Measurements from ENCODE around the gene STRN.
A peak's percentile ranks its signal among the peaks of the same experiment; 100 is the strongest.

STRN gene

DNA sequence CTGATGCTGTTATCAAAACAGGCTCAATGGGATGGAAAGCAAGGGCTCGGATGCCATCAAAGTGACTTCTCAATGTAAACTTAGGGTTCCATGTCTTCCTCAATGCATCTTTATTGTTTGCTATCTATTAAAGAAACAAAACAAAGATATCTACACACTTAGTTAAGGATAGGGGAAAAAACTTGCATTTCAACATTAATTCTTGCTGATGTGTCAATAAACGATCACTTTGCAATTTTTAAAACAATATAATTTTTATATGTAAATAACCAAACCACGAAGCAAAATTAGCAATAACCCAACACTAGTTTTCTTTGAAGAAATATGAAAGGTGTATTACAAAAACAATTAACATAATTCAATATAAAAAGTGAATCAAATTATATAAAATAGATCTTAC lies 96.7 kb downstream of the STRN start:
- no peak overlapping the region for H3K4me3 Mint-ChIP-seq
- peaks cover 60% of the 10 kb centered on the region for H3K36me3 Mint-ChIP-seq (ENCODE audit: low read depth)
- H3K27ac Mint-ChIP-seq: no peak overlapping the region
- peaks cover 13% of the 10 kb centered on the region for H3K9me3 Mint-ChIP-seq
- H3K4me1 Mint-ChIP-seq: no peaks in the 10 kb centered on the region
- peaks cover 3% of the 10 kb centered on the region for H3K27me3 Mint-ChIP-seq (ENCODE audit: low read depth, poor library complexity)
- DNase-seq: no peak
- TF ChIP-seq, protein P1, sequence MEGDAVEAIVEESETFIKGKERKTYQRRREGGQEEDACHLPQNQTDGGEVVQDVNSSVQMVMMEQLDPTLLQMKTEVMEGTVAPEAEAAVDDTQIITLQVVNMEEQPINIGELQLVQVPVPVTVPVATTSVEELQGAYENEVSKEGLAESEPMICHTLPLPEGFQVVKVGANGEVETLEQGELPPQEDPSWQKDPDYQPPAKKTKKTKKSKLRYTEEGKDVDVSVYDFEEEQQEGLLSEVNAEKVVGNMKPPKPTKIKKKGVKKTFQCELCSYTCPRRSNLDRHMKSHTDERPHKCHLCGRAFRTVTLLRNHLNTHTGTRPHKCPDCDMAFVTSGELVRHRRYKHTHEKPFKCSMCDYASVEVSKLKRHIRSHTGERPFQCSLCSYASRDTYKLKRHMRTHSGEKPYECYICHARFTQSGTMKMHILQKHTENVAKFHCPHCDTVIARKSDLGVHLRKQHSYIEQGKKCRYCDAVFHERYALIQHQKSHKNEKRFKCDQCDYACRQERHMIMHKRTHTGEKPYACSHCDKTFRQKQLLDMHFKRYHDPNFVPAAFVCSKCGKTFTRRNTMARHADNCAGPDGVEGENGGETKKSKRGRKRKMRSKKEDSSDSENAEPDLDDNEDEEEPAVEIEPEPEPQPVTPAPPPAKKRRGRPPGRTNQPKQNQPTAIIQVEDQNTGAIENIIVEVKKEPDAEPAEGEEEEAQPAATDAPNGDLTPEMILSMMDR (IDR thresholded peaks at IDR 0.05): no peak

DNA sequence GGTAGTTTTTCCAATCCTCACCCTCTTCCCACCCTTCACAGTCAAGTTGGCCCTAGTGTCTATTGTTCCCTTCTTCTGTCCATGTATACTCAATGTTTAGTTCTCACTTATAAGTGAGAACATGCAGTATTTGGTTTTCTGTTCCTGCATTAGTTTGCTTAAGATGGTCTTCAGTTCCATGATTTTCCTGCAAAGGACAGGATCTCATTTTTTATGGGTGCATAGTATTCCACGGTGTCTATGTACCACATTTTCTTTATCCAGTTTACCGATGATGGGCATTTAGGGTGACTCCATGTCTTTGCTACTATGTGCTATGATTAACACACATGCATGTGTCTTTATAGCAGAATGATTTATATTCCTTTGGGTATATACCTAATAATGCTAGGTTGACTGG lies 104.4 kb downstream of the STRN start:
- Mint-ChIP-seq H3K27ac (no peak overlapping the region), H3K4me3 (no peak overlapping the region), H3K4me1 (no peaks in the 10 kb centered on the region), H3K36me3 (ENCODE audit: low read depth) (peaks cover 68% of the 10 kb centered on the region), H3K9me3 (peaks cover 19% of the 10 kb centered on the region), H3K27me3 (ENCODE audit: low read depth, poor library complexity) (peaks cover 3% of the 10 kb centered on the region)
- TF ChIP-seq, protein P1 (IDR thresholded peaks at IDR 0.05): no peak
- DNase-seq: no peak

DNA sequence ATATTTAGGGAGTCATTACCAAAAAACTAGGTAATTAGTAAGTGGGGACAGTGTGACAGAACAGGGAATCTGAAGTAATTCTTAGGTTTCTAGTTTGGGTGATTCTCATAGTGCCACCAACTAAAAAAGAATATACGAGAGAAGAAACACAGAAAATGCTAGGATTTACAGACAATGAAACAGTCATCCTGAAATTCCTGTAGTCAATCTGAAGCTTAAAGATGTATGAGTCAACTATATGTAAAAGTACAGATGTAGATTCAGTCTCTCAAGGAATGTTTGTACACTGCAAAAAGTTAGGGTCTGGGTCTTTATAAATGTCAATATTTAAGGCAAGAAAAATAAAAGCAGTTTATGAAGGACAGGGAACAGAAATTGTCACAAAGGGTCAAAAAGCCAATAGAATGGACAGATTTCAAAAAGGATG lies 107.0 kb downstream of the STRN start:
- Mint-ChIP-seq H3K27me3 (ENCODE audit: low read depth, poor library complexity) (peaks cover 3% of the 10 kb centered on the region), H3K36me3 (ENCODE audit: low read depth) (peaks cover 51% of the 10 kb centered on the region), H3K4me1 (no peaks in the 10 kb centered on the region), H3K27ac (no peak overlapping the region), H3K9me3 (peaks cover 12% of the 10 kb centered on the region), H3K4me3 (no peak overlapping the region)
- TF ChIP-seq, protein P1 (IDR thresholded peaks at IDR 0.05): no peak
- DNase-seq: no peak

DNA sequence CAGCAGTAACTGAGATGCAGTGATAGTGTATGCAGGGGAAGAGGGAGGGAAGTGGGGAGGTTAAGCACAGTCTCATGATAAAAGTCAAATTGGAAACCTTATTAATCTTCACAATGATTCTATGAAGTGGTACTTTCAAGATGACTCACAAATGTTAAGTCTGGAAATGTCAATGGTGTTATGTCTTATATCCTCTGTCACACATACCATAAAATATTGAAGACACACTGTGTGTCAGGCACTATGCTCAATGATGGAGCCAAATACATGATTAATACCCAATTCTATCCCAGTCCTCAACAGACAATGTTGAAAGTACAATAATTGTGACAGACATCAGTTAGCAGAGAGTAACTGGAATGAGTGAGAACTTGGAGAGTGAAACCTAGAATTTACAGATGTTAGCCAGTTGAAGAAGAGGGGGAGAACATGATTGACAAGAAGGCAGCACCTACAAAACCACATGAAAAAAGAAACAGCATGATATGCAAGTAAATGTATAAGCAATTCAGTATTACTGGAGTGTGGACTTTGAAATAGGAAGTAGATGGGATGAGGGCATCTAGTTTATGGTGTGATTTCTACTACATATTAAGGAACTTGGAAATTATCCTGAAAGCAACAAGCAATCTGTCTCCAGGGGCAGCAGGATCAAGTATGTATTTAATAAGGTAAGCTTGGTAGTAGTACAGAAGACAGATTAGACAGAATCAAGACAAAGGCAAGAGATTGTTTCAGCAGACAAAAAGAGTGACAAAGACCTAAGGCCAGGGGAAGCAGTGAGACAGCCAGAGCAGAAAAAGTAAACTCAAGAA lies 107.6 kb downstream of the STRN start:
- Mint-ChIP-seq H3K4me1 (no peaks in the 10 kb centered on the region), H3K9me3 (peaks cover 11% of the 10 kb centered on the region), H3K4me3 (no peak overlapping the region), H3K27me3 (ENCODE audit: low read depth, poor library complexity) (peaks cover 3% of the 10 kb centered on the region), H3K27ac (peak overlapping the region; percentile 12), H3K36me3 (ENCODE audit: low read depth) (peaks cover 45% of the 10 kb centered on the region)
- DNase-seq: no peak
- TF ChIP-seq, protein P1 (IDR thresholded peaks at IDR 0.05): no peak

DNA sequence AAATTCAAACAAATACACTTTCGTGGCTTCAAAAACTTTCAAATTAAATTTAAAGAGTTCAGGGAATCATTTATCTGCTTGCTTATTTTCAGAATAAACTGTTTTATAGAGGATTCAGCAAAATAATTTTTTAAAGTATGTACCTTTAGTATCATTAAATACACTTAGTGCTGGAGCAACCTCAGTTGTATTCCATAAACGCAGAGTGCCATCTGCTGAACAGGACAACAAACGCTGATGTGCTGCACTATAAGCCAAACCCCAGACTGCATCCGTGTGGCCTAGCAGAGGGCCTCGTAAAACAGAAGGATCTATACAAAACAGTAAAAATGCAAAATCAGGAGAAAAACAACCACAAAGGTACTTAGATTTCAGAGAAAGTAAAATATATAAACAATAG lies 108.6 kb downstream of the STRN start:
- Mint-ChIP-seq H3K36me3 (ENCODE audit: low read depth) (peaks cover 34% of the 10 kb centered on the region), H3K27me3 (ENCODE audit: low read depth, poor library complexity) (peaks cover 3% of the 10 kb centered on the region), H3K4me1 (no peaks in the 10 kb centered on the region), H3K9me3 (peaks cover under 1% of the 10 kb centered on the region), H3K4me3 (no peak overlapping the region), H3K27ac (peak overlapping the region; percentile 29)
- TF ChIP-seq, protein P1 (IDR thresholded peaks at IDR 0.05): no peak
- no peak for DNase-seq

DNA sequence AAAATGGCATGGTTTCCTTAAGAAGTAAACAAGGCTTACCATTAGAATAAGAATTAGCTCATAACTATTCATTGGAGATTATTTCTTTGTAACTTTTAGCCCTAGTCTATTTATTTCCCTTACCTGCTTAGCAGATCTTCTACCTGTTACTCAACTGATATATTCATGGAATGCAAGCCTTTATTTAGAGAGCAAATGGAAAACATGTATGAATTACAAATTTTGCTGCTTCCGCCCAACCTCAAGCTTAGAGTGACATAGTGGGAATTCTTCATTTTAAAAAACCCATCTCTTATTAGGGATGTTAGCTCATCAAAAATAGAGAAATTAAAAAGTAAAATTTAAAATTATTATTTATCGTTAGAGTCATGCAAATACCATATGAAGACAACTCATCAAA lies 110.9 kb downstream of the STRN start:
- H3K36me3 Mint-ChIP-seq (ENCODE audit: low read depth): peaks cover 38% of the 10 kb centered on the region
- no peaks in the 10 kb centered on the region for H3K4me1 Mint-ChIP-seq
- H3K4me3 Mint-ChIP-seq: no peak overlapping the region
- TF ChIP-seq, protein P1 (IDR thresholded peaks at IDR 0.05): no peak
- H3K27ac Mint-ChIP-seq: no peak overlapping the region
- no peak for DNase-seq
- peaks cover 3% of the 10 kb centered on the region for H3K27me3 Mint-ChIP-seq (ENCODE audit: low read depth, poor library complexity)
- H3K9me3 Mint-ChIP-seq: no peaks in the 10 kb centered on the region

Measured in nephron progenitor cell (in vitro differentiated cells).